ENCODE data around the gene EP300.
"Not testable (repeated sequence)": the region's sequence is repeated elsewhere in the genome, so short reads cannot be mapped to it uniquely, and the experiment has no call there.

The EP300 gene

GRCh38 chr22:41091132-41092022 lies 1.0 kb upstream of the EP300 start:
- peak; percentile 100 for DNase-seq

GRCh38 chr22:41092847-41093411 lies 537 bp downstream of the EP300 start:
- peak; percentile 35 for DNase-seq

- peak; percentile 19 for DNase-seq
Measured at GRCh38 chr22:41094041-41094593, 1.7 kb downstream of the EP300 start.

GRCh38 chr22:41096391-41096790 lies 4.0 kb downstream of the EP300 start:
- DNase-seq, result no peak

GRCh38 chr22:41096841-41097240 lies 4.4 kb downstream of the EP300 start:
- no peak for DNase-seq

- no peak for DNase-seq
Measured at GRCh38 chr22:41099036-41099435, 6.6 kb downstream of the EP300 start.

- no peak for DNase-seq
Measured at GRCh38 chr22:41106122-41106968, 14.0 kb downstream of the EP300 start.

- DNase-seq, result not testable (repeated sequence)
Measured at GRCh38 chr22:41106969-41107325, 14.6 kb downstream of the EP300 start.

- no peak for DNase-seq
Measured at GRCh38 chr22:41110968-41111367, 18.6 kb downstream of the EP300 start.

GRCh38 chr22:41116342-41116741 lies 23.9 kb downstream of the EP300 start:
- no peak for DNase-seq

GRCh38 chr22:41117127-41117965 lies 25.0 kb downstream of the EP300 start:
- no peak for DNase-seq

- no peak for DNase-seq
Measured at GRCh38 chr22:41123151-41123550, 30.8 kb downstream of the EP300 start.

- no peak for DNase-seq
Measured at GRCh38 chr22:41124086-41124485, 31.7 kb downstream of the EP300 start.

GRCh38 chr22:41127451-41127850 lies 35.1 kb downstream of the EP300 start:
- DNase-seq, result no peak

GRCh38 chr22:41128606-41129005 lies 36.2 kb downstream of the EP300 start:
- DNase-seq, result no peak

- no peak for DNase-seq
Measured at GRCh38 chr22:41132550-41132949, 40.2 kb downstream of the EP300 start.

GRCh38 chr22:41140365-41140957 lies 48.1 kb downstream of the EP300 start:
- no peak for DNase-seq

- DNase-seq, result not testable (repeated sequence)
Measured at GRCh38 chr22:41145921-41146320, 53.5 kb downstream of the EP300 start.

GRCh38 chr22:41146573-41146972 lies 54.2 kb downstream of the EP300 start:
- no peak for DNase-seq

- DNase-seq, result no peak
Measured at GRCh38 chr22:41147722-41148121, 55.3 kb downstream of the EP300 start.

GRCh38 chr22:41152902-41153301 lies 60.5 kb downstream of the EP300 start:
- DNase-seq, result no peak

- no peak for DNase-seq
Measured at GRCh38 chr22:41157083-41157482, 64.7 kb downstream of the EP300 start.

All from CD4-positive, alpha-beta T cell treated with Interleukin-17A for 4 hours (primary cell).